HG03196 (cell line): Measurements from ENCODE around the gene LRRC73.
"Not testable (repeated sequence)": the region's sequence is repeated elsewhere in the genome, so short reads cannot be mapped to it uniquely, and the experiment has no call there.

Source experiments
- ATAC-seq: cut with Tn5 transposase; IDR thresholded peaks from one replicate; pipeline ENCODE4 v1.9.1; 2021; ENCODE audit not compliant: unreplicated experiment

The LRRC73 gene

GRCh38 chr6:43509984-43510826 is at the start of gene LRRC73:
LRRC73 (minus strand) TSS chr6:43510346; CDS start chr6:43509785, 561 bp downstream.
- ATAC-seq = no peak

- no peak for ATAC-seq
Observed at GRCh38 chr6:43559328-43559727, 49.2 kb upstream of the LRRC73 start.

- not testable (repeated sequence) for ATAC-seq
Observed at GRCh38 chr6:43557620-43558019, 47.5 kb upstream of the LRRC73 start.

- no peak for ATAC-seq
Observed at GRCh38 chr6:43547222-43547621, 37.1 kb upstream of the LRRC73 start.

GRCh38 chr6:43544461-43544860 is 34.3 kb upstream of the LRRC73 start:
- ATAC-seq = no peak

- no peak for ATAC-seq
Observed at GRCh38 chr6:43541774-43542471, 31.8 kb upstream of the LRRC73 start.

GRCh38 chr6:43540507-43540906 is 30.4 kb upstream of the LRRC73 start:
- no peak for ATAC-seq

GRCh38 chr6:43539409-43539808 is 29.3 kb upstream of the LRRC73 start:
- not testable (repeated sequence) for ATAC-seq

GRCh38 chr6:43538986-43539385 is 28.8 kb upstream of the LRRC73 start:
- ATAC-seq = not testable (repeated sequence)

GRCh38 chr6:43532201-43532600 is 22.1 kb upstream of the LRRC73 start:
- ATAC-seq = no peak

- no peak for ATAC-seq
Observed at GRCh38 chr6:43524483-43524961, 14.4 kb upstream of the LRRC73 start.

GRCh38 chr6:43523284-43523683 is 13.1 kb upstream of the LRRC73 start:
- no peak for ATAC-seq

- ATAC-seq = no peak
Observed at GRCh38 chr6:43522547-43523261, 12.6 kb upstream of the LRRC73 start.

GRCh38 chr6:43521836-43522235 is 11.7 kb upstream of the LRRC73 start:
- ATAC-seq = no peak

GRCh38 chr6:43520097-43520496 is 10.0 kb upstream of the LRRC73 start:
- ATAC-seq = no peak

- ATAC-seq = no peak
Observed at GRCh38 chr6:43517505-43518357, 7.6 kb upstream of the LRRC73 start.

GRCh38 chr6:43516697-43517504 is 6.8 kb upstream of the LRRC73 start, which contains the start of the genes POLR1C and YIPF3:
POLR1C (plus strand) TSS chr6:43517089; CDS start chr6:43517110, 21 bp downstream.
YIPF3 (minus strand) TSS chr6:43516926; CDS start chr6:43516807, 119 bp downstream.
- peak; percentile 84 for ATAC-seq

GRCh38 chr6:43516367-43516696 is 6.2 kb upstream of the LRRC73 start:
- ATAC-seq = peak; percentile 1

GRCh38 chr6:43515808-43516207 is 5.7 kb upstream of the LRRC73 start:
- no peak for ATAC-seq
